DMS53 treated with DMSO at 0.1 percent for 48 hours (cell line): ENCODE measurements around the gene HTN3.
A peak's percentile ranks its signal among the peaks of the same experiment; 100 is the strongest.
"Not testable (repeated sequence)": the region's sequence is repeated elsewhere in the genome, so short reads cannot be mapped to it uniquely, and the experiment has no call there.

Source experiments
- DNase-seq: peaks from one replicate; lab custom pipeline; 2025; ENCODE audit not compliant: unreplicated experiment; lab: John Stamatoyannopoulos, UW

HTN3 gene

DNA sequence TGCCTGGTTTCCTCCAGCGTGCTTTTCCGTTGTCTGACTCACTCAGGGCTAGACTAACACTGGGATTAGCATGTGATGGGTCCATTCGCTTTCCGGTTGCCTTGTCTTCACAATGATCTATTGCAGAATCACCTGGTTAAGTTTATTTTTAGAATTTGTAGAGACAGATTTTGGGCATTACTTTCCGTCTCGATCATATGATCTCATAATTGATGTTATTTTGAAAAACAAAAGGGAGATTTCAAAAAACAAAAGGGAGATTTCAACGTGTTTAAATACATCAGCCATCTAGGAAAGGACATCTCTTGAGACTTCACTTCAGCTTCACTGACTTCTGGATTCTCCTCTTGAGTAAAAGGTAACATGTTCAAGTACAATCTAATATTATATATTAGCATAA lies at the start of gene HTN3:
Gene HTN3 (plus strand): TSS at position 301 of the 400 bp plus-strand sequence. CDS start 2,282 bp downstream, outside the sequence.
- DNase-seq = not testable (repeated sequence)

DNA sequence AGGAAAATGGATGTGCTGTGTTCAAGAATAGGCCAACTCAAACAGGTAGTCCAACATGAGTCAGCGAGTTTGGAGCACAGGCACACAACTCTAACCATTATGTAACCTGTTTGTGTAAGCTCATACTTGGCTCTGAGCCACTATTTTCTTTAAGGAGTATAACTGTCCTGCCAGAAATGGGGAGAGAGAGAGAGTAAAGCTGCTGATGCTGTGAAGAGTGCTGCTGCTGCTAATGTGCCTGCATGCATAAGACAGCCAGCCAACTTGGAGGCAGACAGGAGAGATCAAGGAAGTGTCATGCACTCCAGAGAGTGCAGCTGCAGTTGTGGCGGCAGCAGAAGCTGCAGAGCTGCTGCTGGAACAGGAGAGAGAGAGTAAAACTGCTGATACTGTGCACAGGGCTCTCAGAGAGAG lies 44.2 kb upstream of the HTN3 start:
- DNase-seq = peak; percentile 68

DNA sequence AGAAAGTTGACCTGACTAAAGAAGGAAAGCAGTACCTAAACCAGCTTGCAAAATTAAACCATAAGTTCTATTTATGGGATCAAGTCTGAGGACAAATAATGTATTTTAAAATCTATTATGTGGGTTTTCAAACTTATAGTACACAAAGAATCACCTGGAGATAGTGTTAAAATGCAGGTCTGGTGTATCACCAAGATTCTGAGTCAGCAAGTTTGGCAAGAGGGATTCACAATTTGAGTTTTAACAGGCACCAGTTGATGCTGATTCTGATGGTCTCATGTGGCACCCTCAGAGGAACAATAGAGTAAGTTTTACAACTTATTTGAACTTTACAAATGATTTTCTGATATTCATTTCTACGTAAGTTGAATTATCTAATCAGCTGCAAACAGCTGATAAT lies 41.6 kb upstream of the HTN3 start:
- no peak for DNase-seq

DNA sequence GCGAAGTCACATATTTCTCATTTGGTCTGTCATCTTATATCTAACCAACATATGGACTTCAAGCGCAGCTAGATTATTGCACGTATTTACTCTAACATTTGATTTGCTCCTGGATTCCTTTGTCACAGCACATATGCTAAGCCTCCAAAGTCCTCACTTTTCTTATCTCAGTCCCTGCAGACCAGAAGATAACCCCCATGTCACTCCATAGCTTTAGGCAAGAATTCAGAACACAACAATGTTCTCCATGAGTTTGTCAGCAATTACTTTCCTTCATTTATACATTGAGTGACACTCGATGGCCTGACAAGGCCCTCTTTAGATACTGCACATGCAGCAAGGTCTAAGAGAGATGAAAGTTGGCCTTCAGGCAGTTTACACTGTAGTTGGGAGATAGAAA lies 37.2 kb upstream of the HTN3 start:
- no peak for DNase-seq

DNA sequence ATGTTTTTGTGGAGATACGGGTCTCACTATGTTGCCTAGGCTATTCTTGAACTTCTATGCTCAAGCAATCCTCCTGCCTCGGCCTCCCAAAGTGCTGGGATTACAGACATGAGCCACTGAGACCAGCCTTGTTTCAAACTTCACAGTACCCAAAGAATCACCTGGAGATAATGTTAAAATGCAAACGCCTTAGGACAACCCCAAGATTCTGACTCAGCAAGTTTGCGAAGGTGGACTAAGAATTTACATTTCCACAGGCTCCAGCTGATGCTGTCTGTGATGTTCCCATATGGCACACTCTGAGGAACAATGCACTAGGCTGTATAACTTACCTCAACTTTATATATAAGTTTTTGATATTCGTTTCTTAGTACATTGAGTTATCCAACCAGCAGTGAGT lies 33.5 kb upstream of the HTN3 start:
- no peak for DNase-seq

DNA sequence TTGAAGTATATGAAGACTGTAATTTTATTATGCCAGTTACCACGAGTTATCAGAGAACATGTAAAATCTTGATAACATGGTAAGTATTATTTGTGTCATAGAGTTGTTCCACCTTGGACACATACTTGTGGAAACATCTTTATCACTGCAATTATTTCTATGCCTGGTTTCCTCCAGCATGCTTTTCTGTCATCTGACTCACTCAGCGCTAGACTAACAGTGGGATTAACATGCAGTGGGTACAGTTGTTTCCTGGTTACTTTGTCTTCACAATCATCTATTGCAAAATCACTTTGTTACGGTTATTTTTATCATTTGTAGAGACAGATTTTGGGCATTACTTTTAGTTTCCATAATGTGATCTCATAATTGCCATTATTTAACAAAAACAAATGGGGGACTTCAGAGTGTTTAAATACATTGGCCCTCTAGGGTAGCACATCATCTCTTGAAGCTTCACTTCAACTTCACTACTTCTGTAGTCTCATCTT lies 32.7 kb upstream of the HTN3 start, which contains the start of gene STATH:
Gene STATH (plus strand): TSS at position 441 of the 491 bp plus-strand sequence. CDS start 2,472 bp downstream, outside the sequence.
- no peak for DNase-seq

DNA sequence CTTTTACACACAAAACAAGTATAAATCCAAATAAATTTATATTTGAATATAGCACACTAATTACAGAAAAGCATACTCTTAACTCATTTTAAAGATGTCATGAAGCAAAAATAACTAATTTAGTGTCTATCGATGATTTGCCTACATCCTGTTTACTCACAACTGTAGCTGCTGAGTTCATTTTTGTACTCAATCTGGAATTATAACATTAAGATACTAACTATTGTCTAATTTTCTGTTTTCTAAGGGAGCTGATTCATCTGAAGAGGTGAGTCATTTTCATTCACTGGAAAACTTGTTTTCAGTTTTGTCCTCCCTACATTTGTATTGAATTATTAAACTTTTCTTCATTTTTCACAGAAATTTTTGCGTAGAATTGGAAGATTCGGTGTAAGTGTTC lies 28.8 kb upstream of the HTN3 start:
- no peak for DNase-seq

DNA sequence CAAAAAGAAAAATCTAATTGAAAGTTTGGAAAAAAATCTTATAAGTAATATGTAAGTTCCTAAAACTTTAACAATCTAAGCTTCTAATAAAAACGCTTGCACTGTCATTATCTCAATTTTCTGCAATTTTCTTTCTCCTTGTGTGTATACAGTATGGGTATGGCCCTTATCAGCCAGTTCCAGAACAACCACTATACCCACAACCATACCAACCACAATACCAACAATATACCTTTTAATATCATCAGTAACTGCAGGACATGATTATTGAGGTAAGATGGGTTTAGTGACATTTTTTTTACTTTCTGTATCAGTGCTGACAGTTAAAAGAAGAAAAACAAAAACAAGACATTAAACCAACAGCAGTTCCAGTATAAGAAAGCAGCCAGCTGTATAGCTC lies 27.5 kb upstream of the HTN3 start:
- no peak for DNase-seq

DNA sequence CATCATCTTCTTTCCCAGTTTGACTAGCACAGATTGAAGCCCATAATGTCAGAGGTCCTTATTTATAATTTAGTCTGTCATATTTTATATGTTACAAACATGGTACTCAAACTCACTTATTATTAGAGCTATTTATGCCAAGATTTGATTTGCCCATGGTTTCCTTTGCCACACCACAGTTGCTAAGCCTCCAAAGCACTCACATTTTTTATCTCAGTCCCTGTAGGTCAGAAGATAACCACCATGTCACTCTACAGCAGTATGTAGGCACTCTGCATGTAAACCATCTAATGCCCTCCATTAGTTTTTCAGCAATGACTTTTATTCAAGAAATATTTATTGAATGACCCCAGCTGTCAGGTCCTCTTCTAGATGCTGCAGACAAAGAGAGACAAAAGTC lies 25.8 kb upstream of the HTN3 start:
- DNase-seq = no peak

DNA sequence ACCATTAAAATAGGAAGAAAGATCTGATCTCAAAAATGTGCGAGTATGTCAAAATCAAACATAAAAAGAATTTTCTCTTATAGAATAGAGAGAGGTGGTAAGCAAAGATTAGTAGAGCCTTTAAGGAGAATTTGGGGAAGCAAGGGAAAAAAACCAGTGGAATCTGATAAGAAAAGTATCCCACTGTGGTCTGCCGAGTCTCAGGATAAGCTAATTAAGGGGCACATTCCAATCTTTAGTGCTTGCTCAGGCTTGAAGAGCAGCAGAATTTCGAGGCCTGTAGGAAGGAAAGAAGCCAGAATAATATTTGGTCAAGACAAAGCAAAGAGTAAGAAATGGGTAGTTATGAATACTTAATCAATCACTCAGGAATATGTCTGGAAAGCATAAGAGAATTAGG lies 19.5 kb upstream of the HTN3 start:
- no peak for DNase-seq

DNA sequence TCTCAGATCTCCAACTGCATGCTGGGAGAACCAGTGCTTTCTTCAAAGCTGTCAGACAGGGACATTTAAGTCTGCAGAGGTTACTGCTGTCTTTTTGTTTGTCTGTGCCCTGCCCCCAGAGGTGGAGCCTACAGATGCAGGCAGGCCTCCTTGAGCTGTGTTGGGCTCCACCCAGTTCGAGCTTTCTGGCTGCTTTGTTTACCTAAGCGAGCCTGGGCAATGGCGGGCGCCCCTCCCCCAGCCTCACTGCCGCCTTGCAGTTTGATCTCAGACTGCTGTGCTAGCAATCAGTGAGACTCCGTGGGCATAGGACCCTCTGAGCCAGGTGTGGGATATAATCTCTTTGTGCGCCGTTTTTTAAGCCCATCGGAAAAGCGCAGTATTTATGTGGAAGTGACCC lies 9.3 kb upstream of the HTN3 start:
- not testable (repeated sequence) for DNase-seq

DNA sequence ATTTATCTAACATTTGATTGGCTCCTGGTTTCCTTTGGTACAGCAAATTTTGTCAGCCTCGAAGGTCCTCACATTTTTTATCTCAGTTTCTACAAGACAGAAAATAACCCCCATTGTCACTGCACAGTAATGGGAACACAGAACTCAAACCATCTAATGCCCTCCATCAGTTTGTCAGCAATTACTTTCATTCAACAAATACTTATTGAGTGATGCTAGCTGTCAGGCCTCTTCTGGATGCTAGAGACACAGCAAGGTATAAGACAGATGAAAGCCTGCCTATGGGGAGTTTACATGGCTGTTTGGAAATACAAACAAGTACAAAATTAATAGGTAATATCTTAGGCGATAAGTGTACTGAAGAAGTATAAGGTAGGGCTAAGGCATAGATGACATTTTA lies 5.0 kb upstream of the HTN3 start:
- DNase-seq = no peak

DNA sequence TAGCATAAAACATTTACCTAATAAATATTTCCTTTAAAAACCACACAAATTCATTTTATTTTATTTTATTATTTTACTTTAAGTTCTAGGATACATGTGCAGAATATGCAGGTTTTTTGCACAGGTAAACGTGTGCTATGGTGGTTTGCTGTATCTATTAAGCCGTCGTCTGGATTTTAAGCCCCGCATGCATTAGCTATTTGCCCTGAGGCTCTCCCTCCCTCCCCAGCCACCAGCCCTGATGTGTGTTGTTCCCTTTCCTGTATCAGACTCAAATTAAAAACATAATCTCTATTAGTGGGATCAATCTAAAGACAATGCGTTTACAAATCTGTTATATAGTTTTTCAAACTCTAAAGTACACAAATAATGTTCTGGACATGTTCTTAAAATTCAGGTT lies 1.2 kb upstream of the HTN3 start:
- DNase-seq = no peak

DNA sequence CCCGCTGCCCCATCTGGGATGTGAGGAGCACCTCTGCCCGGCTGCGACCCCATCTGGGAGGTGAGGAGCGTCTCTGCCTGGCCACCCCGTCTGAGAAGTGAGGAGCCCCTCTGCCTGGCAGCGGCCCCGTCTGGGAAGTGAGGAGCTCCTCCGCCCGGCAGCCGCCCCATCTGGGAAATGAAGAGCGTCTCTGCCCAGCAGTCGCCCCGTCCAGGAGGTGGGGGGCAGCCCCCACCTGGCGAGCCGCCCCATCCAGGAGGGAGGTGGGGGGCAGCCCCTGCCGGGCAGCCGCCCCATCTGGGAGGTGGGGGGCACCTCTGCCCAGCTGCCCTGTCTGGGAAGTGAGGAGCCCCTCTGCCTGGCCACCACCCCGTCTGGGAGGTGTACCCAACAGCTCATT lies 9.3 kb downstream of the HTN3 start:
- not testable (repeated sequence) for DNase-seq

DNA sequence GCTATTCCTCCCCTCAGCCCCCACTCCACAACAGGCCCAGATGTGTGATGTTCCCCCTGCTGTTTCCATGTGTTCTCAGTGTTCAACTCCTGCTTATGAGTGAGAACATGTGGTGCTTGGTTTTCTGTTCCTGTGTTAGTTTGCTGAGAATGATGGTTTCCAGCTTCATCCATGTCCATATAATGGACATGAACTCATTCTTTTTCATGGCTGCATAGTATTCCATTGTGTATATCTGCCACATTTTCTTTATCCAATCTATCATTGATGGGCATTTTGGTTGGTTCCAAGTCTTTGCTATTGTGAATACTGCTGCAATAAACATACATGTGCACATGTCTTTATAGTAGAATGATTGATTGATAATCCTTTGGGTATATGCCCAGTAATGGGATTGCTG lies 11.7 kb downstream of the HTN3 start:
- not testable (repeated sequence) for DNase-seq

DNA sequence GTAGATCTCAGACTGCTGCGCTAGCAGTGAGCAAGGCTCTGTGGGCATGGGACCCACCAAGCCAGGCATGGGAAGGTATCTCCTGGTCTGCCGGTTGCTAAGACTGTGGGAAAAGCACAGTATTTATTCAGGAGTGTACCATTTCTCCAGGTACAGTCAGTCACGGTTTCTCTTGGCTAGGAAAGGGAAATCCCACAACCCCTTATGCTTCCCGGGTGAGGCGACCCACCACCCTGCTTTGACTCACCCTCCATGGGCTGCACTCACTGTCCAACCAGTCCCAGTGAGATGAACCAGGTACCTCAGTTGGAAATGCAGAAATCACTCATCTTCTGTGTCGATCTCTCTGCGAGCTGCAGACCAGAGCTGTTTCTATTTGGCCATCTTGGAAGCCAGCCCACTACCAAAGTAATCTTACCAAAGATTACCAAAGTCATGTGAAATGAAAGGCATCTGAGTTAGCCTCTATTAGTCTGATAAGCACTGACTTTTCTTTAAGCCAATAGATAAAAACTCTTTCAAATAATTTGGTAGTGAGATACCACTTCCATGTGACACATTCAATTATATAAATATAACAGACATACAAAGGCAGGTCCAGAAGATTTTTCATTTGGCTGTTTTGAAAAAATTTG lies 13.5 kb downstream of the HTN3 start:
- no peak for DNase-seq

DNA sequence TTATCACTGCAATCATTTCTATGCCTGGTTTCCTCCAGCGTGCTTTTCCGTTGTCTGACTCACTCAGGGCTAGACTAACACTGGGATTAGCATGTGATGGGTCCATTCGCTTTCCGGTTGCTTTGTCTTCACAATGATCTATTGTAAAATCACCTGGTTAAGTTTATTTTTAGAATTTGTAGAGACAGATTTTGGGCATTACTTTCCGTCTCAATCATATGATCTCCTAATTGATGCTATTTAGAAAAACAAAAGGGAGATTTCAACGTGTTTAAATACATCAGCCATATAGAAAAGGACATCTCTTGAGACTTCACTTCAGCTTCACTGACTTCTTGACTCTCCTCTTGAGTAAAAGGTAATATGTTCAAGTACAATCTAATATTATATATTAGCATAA lies 21.9 kb downstream of the HTN3 start, which contains the start of gene HTN1:
Gene HTN1 (plus strand): TSS at position 301 of the 400 bp plus-strand sequence. CDS start 2,639 bp downstream, outside the sequence.
- DNase-seq = not testable (repeated sequence)

DNA sequence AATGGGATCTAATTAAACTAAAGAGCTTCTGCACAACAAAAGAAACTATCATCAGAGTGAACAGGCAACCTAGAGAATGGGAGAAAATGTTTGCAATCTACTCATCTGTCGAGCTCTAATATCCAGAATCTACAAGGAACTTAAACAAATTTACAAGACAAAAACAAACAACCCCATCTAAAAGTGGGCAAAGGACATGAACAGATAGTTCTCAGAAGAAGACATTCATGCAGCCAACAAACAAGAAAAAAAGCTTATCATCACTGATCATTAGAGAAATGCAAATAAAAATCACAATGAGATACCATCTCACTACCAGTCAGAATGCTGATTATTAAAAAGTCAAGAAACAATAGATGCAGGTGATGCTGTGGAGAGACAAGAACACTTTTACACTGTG lies 28.3 kb downstream of the HTN3 start:
- not testable (repeated sequence) for DNase-seq

DNA sequence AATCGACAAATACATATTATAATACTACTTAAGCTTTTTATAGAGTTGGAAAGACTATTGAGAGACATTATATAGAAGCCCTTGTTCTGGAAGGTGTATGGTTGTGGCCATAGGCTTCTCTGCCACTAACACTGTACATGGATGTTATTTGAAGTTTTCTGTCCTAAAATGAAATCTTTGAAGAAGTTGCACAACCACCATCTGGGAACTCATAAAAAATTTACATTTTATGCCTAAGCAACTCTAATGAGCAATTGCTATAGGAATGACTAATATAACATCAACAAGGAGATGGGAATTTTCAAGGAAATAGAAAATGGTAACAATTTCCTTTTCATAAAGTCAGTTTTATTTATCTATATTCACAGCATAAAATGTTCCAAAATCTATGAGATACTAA lies 29.4 kb downstream of the HTN3 start:
- DNase-seq = no peak

DNA sequence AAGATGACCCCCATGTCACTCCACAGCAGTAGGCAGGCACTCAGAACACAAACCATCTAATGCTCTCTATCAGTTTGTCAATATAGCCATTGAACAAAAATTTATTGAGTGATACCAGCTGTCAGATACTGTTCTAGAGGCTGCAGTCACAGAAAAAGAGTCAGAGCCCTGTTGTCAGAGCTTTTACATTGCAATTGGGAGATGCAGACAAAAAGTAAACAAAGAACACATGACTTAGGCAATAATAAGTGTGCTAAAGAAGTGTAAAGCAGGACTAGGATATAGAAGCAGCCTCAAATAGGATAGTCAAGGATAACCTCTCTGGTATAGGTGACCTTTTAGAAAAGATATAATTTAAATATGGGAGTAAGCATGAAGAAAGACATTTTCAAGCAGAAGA lies 30.9 kb downstream of the HTN3 start:
- no peak for DNase-seq

DNA sequence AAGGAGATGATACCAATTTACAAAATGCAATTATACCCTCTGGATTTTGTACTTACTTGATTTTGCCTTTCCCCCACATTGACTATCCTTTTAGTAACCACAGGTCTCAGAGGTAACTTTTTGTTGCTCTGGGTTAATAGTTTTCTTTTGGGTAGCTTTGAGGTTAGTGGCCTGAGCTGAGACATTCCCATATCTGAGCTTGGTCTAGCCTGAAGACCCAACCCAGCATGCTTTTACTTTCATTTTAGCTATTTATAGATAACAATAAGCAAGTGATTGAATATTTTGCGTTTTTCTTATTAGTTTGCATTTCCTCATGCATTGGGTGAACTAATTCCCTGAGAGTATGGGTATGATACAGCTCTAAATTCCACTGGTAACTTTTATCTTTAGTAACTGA lies 33.7 kb downstream of the HTN3 start:
- no peak for DNase-seq

DNA sequence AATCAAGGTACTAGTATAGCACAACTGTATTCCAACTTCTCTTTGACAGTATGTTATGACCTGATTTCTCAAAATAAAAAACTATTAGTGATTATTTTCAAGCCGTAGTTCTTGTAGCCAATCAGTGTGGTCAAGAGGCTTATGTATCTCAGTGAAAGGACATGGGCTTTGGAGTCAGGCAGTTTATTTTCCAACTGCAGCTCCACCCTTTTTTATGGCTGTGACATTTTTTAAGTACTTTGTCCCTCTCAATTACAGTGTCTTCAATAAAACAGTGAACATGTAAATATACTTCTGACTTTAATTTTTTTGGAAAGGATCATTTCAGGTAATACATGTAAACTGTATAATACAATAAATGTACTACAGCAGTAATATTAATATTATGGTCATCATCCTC lies 51.9 kb downstream of the HTN3 start:
- DNase-seq = no peak
